ENCODE measurements around the gene SMAD6. TPM values are rescaled to one million over a fixed set of nuclear protein-coding genes. Genes with fewer than 3 reads are reported as not detected.

SMAD6 gene
- total and polyA plus RNA-seq, 2 experiments from 2014 or later, result 1.6 to 15.7 TPM

DNA sequence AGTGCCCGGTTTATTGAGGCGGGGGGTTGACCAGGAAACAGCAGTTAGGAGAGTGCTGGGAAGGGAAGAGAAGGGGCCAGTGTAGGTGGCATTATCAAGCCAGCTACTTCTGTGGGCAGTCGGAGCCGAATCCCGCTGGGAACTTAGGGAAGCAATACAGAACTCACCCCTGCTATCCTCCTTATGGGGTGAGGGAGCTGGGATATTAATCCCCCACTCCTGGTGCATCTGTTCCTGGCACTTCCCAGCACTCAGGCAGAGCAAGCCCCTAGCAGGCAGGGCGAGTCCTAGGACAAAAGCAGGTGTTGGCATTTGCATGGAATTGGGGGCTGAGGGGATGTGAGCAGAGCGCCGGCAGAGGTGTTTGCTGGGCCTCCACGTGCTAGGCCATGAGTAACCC, 48.6 kb downstream of the SMAD6 start:
- Mint-ChIP-seq H3K27me3 (ENCODE audit: insufficient read depth, low read depth, poor library complexity) (peaks cover 15% of the 10 kb centered on the region), H3K4me3 (no peak overlapping the region; the same call in 2 of the 3 replicates), H3K36me3 (ENCODE audit: low read depth) (peaks cover 12% of the 10 kb centered on the region), H3K4me1 (peaks cover 56% of the 10 kb centered on the region), H3K27ac (0 out of 2 replicates have a peak overlapping the region, but pooled peaks have one; percentile 10), H3K9me3 (peaks cover 7% of the 10 kb centered on the region; the same call in 2 of the 3 replicates)
- Histone ChIP-seq H3F3A (replicated peaks; ENCODE audit: low read depth) (peaks cover 7% of the 10 kb centered on the region; the same call in 1 of the 2 replicates), H4K20me1 (replicated peaks; ENCODE audit: insufficient read depth) (no peaks in the 10 kb centered on the region), H3K27ac (ENCODE audit: low read depth) (no peak overlapping the region), H3K79me2 (replicated peaks; ENCODE audit: insufficient read depth) (no peaks in the 10 kb centered on the region), H3K27me3 (ENCODE audit: insufficient read depth) (no peaks in the 10 kb centered on the region), H3K4me2 (0 out of 2 replicates have a peak overlapping the region, but pooled peaks have one; percentile 64), H3K9me2 (ENCODE audit: insufficient read depth) (no peaks in the 10 kb centered on the region), H3K4me1 (ENCODE audit: insufficient read depth) (peaks cover 50% of the 10 kb centered on the region), H3K36me3 (ENCODE audit: insufficient read depth) (peaks cover 4% of the 10 kb centered on the region; the same call in 1 of the 2 replicates), H3K4me3 (no peak overlapping the region), H2AFZ (no peak overlapping the region)
- no peak; the same call in 2 of the 3 replicates for ATAC-seq
- TF ChIP-seq, protein P1, sequence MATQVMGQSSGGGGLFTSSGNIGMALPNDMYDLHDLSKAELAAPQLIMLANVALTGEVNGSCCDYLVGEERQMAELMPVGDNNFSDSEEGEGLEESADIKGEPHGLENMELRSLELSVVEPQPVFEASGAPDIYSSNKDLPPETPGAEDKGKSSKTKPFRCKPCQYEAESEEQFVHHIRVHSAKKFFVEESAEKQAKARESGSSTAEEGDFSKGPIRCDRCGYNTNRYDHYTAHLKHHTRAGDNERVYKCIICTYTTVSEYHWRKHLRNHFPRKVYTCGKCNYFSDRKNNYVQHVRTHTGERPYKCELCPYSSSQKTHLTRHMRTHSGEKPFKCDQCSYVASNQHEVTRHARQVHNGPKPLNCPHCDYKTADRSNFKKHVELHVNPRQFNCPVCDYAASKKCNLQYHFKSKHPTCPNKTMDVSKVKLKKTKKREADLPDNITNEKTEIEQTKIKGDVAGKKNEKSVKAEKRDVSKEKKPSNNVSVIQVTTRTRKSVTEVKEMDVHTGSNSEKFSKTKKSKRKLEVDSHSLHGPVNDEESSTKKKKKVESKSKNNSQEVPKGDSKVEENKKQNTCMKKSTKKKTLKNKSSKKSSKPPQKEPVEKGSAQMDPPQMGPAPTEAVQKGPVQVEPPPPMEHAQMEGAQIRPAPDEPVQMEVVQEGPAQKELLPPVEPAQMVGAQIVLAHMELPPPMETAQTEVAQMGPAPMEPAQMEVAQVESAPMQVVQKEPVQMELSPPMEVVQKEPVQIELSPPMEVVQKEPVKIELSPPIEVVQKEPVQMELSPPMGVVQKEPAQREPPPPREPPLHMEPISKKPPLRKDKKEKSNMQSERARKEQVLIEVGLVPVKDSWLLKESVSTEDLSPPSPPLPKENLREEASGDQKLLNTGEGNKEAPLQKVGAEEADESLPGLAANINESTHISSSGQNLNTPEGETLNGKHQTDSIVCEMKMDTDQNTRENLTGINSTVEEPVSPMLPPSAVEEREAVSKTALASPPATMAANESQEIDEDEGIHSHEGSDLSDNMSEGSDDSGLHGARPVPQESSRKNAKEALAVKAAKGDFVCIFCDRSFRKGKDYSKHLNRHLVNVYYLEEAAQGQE (IDR thresholded peaks at IDR 0.05; ENCODE audit: unreplicated experiment), result no peak
- no peak for TF ChIP-seq JUNB (IDR thresholded peaks at IDR 0.05; ENCODE audit: unreplicated experiment)
- TF ChIP-seq EZH2 (IDR thresholded peaks at IDR 0.05; ENCODE audit: low read depth, unreplicated experiment), result no peak
- TF ChIP-seq, protein P2, sequence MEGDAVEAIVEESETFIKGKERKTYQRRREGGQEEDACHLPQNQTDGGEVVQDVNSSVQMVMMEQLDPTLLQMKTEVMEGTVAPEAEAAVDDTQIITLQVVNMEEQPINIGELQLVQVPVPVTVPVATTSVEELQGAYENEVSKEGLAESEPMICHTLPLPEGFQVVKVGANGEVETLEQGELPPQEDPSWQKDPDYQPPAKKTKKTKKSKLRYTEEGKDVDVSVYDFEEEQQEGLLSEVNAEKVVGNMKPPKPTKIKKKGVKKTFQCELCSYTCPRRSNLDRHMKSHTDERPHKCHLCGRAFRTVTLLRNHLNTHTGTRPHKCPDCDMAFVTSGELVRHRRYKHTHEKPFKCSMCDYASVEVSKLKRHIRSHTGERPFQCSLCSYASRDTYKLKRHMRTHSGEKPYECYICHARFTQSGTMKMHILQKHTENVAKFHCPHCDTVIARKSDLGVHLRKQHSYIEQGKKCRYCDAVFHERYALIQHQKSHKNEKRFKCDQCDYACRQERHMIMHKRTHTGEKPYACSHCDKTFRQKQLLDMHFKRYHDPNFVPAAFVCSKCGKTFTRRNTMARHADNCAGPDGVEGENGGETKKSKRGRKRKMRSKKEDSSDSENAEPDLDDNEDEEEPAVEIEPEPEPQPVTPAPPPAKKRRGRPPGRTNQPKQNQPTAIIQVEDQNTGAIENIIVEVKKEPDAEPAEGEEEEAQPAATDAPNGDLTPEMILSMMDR (conservative IDR thresholded peaks at IDR 0.05; ENCODE audit: low read depth in 2 of 2), result no peak
- TF ChIP-seq, protein P3, sequence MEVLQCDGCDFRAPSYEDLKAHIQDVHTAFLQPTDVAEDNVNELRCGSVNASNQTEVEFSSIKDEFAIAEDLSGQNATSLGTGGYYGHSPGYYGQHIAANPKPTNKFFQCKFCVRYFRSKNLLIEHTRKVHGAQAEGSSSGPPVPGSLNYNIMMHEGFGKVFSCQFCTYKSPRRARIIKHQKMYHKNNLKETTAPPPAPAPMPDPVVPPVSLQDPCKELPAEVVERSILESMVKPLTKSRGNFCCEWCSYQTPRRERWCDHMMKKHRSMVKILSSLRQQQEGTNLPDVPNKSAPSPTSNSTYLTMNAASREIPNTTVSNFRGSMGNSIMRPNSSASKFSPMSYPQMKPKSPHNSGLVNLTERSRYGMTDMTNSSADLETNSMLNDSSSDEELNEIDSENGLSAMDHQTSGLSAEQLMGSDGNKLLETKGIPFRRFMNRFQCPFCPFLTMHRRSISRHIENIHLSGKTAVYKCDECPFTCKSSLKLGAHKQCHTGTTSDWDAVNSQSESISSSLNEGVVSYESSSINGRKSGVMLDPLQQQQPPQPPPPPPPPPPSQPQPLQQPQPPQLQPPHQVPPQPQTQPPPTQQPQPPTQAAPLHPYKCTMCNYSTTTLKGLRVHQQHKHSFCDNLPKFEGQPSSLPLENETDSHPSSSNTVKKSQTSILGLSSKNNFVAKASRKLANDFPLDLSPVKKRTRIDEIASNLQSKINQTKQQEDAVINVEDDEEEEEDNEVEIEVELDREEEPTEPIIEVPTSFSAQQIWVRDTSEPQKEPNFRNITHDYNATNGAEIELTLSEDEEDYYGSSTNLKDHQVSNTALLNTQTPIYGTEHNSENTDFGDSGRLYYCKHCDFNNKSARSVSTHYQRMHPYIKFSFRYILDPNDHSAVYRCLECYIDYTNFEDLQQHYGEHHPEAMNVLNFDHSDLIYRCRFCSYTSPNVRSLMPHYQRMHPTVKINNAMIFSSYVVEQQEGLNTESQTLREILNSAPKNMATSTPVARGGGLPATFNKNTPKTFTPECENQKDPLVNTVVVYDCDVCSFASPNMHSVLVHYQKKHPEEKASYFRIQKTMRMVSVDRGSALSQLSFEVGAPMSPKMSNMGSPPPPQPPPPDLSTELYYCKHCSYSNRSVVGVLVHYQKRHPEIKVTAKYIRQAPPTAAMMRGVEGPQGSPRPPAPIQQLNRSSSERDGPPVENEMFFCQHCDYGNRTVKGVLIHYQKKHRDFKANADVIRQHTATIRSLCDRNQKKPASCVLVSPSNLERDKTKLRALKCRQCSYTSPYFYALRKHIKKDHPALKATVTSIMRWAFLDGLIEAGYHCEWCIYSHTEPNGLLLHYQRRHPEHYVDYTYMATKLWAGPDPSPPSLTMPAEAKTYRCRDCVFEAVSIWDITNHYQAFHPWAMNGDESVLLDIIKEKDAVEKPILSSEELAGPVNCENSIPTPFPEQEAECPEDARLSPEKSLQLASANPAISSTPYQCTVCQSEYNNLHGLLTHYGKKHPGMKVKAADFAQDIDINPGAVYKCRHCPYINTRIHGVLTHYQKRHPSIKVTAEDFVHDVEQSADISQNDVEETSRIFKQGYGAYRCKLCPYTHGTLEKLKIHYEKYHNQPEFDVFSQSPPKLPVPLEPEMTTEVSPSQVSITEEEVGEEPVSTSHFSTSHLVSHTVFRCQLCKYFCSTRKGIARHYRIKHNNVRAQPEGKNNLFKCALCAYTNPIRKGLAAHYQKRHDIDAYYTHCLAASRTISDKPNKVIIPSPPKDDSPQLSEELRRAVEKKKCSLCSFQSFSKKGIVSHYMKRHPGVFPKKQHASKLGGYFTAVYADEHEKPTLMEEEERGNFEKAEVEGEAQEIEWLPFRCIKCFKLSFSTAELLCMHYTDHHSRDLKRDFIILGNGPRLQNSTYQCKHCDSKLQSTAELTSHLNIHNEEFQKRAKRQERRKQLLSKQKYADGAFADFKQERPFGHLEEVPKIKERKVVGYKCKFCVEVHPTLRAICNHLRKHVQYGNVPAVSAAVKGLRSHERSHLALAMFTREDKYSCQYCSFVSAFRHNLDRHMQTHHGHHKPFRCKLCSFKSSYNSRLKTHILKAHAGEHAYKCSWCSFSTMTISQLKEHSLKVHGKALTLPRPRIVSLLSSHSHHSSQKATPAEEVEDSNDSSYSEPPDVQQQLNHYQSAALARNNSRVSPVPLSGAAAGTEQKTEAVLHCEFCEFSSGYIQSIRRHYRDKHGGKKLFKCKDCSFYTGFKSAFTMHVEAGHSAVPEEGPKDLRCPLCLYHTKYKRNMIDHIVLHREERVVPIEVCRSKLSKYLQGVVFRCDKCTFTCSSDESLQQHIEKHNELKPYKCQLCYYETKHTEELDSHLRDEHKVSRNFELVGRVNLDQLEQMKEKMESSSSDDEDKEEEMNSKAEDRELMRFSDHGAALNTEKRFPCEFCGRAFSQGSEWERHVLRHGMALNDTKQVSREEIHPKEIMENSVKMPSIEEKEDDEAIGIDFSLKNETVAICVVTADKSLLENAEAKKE (CRISPR knock-in tag; IDR thresholded peaks at IDR 0.05), result no peak
- no peak for TF ChIP-seq STAT1 (IDR thresholded peaks at IDR 0.05; ENCODE audit: unreplicated experiment)
- no peak for TF ChIP-seq NANOG (IDR thresholded peaks at IDR 0.05; ENCODE audit: borderline replicate concordance)
- TF ChIP-seq EZH2phosphoT487 (IDR thresholded peaks at IDR 0.05; ENCODE audit: unreplicated experiment), result no peak
- TF ChIP-seq, protein P4, sequence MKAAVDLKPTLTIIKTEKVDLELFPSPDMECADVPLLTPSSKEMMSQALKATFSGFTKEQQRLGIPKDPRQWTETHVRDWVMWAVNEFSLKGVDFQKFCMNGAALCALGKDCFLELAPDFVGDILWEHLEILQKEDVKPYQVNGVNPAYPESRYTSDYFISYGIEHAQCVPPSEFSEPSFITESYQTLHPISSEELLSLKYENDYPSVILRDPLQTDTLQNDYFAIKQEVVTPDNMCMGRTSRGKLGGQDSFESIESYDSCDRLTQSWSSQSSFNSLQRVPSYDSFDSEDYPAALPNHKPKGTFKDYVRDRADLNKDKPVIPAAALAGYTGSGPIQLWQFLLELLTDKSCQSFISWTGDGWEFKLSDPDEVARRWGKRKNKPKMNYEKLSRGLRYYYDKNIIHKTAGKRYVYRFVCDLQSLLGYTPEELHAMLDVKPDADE (IDR thresholded peaks at IDR 0.05), result no peak
- DNase-seq (ENCODE audit: low spot score), result no peak
